Cerebellar cortex (tissue), 1 donor: Measurements from ENCODE around the gene SSNA1.
"Not testable (repeated sequence)": the region's sequence is repeated elsewhere in the genome, so short reads cannot be mapped to it uniquely, and the experiment has no call there.

Experiments used
- DNase-seq: peaks from one replicate; pipeline ENCODE4 v3.0.0-alpha.2; 2015; ENCODE audit warnings: low spot score

Gene SSNA1

GRCh38 chr9:137231372-137232039 lies 43.0 kb downstream of the SSNA1 start:
- DNase-seq: no peak

GRCh38 chr9:137232101-137232500 lies 43.6 kb downstream of the SSNA1 start:
- DNase-seq: no peak

GRCh38 chr9:137232510-137232909 lies 44.0 kb downstream of the SSNA1 start:
- DNase-seq: no peak

- DNase-seq: no peak
These were observed 44.9 kb downstream of the SSNA1 start for GRCh38 chr9:137233143-137233980.

GRCh38 chr9:137234055-137234697 lies 45.7 kb downstream of the SSNA1 start:
- DNase-seq: no peak

GRCh38 chr9:137234758-137235423 lies 46.4 kb downstream of the SSNA1 start:
- DNase-seq: no peak

- no peak for DNase-seq
These were observed 47.2 kb downstream of the SSNA1 start for GRCh38 chr9:137235424-137236237.

- peak; percentile 77 for DNase-seq
These were observed 47.9 kb downstream of the SSNA1 start for GRCh38 chr9:137236238-137236935.

- DNase-seq: no peak
These were observed 48.5 kb downstream of the SSNA1 start for GRCh38 chr9:137236936-137237421.

GRCh38 chr9:137237759-137238726 lies 49.6 kb downstream of the SSNA1 start:
- no peak for DNase-seq

GRCh38 chr9:137239541-137240200 lies 51.2 kb downstream of the SSNA1 start:
- not testable (repeated sequence) for DNase-seq
